ENCODE data around the gene CRYGN. TPM values are rescaled to one million over a fixed set of nuclear protein-coding genes. Genes with fewer than 3 reads are reported as not detected.

CRYGN gene
- total RNA-seq, 4 donors from 2014 or later: not detected

GRCh38 chr7:151408839-151409666 is 30.9 kb downstream of the CRYGN start:
- Histone ChIP-seq H3K9me3 (no peaks in the 10 kb centered on the region), H3K4me1 (peaks cover 0 to 19% (median 18%) of the 10 kb centered on the region in 4 donors), H3K27me3 (peaks cover 0 to 25% of the 10 kb centered on the region in 2 donors), H3K36me3 (no peaks in the 10 kb centered on the region), H3K4me3 (peak overlapping the region; percentile 40 to 56 (median 46)), H3K27ac (peak overlapping the region; percentile 58 to 78 (median 67))
- TF ChIP-seq POLR2A (IDR thresholded peaks at IDR 0.05): no peak
- TF ChIP-seq CTCF (IDR thresholded peaks at IDR 0.05): no peak
- peak; percentile 47 to 83 (median 55) for DNase-seq

DNA sequence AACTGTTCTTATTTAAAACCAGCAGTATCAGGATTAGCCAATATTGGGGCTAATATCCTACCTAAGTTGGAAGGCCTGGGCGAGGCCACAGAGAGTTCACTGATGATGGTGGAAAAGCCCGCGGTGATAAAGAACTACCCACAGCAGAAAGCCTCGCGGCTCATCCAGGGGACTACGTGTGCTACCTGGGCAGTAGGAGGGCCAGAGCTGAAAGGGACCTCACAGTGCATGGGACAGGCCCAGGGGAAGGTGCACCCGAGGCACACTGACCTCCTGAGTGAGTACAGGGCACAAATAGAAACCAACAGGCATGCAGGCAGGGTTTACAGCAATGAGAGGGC is 31.5 kb downstream of the CRYGN start:
- peak overlapping the region in 1 of 4 donors; percentile 49 for H3K4me3 ChIP-seq
- H3K27me3 ChIP-seq: peaks cover 0 to 25% of the 10 kb centered on the region in 2 donors
- H3K27ac ChIP-seq: peak overlapping the region in 3 of 4 donors; percentile 53 to 78 (median 58)
- no peaks in the 10 kb centered on the region for H3K36me3 ChIP-seq
- no peaks in the 10 kb centered on the region for H3K9me3 ChIP-seq
- TF ChIP-seq POLR2A (IDR thresholded peaks at IDR 0.05) (no peak), CTCF (IDR thresholded peaks at IDR 0.05) (no peak)
- no peak for DNase-seq
- H3K4me1 ChIP-seq: peaks cover 0 to 19% (median 18%) of the 10 kb centered on the region in 4 donors

DNA sequence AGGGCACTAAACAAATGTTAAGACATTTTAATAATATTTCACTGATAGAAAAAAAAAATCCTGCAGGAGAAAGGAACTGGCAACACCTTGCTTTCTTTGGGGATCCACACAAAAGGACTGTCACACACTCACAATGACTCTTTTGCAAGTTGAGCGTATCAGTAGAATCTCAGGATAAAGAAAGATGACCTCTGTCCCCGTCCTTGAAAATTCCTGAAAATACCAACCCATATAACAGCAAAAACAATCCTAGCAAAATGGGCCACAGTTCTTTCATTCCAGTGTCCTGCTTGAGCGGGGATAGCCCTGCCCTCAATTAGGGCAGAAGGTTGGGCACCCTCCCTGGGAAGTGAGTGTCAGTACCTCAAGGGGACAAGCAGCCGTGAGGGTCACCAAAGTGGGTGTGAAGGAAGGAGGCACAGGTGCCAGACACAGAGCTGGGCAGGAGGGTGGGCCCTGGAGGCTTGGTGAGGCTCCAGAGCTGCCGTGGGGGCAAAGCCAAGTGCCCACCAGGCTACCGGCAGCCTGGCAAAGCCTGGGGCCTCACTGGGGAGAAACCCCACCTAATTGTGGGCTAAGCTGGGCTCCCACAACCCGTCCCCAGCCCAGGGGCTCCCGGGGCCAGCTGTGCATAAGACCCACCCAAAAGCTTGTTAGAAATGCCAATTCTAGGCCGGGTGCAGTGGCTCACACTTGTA is 32.9 kb downstream of the CRYGN start:
- Histone ChIP-seq H3K27ac (no peak overlapping the region), H3K36me3 (no peaks in the 10 kb centered on the region), H3K4me3 (no peak overlapping the region), H3K27me3 (peaks cover 0 to 25% of the 10 kb centered on the region in 2 donors), H3K9me3 (no peaks in the 10 kb centered on the region), H3K4me1 (peaks cover 0 to 19% (median 18%) of the 10 kb centered on the region in 4 donors)
- peak in 1 of 3 donors; percentile 25 for DNase-seq
- TF ChIP-seq POLR2A (IDR thresholded peaks at IDR 0.05) (no peak), CTCF (IDR thresholded peaks at IDR 0.05) (no peak)

- H3K4me3 ChIP-seq: no peak overlapping the region
- peak in 1 of 3 donors; percentile 42 for DNase-seq
- H3K36me3 ChIP-seq: no peaks in the 10 kb centered on the region
- H3K27ac ChIP-seq: no peak overlapping the region
- H3K4me1 ChIP-seq: peaks cover 0 to 19% (median 18%) of the 10 kb centered on the region in 4 donors
- no peak for TF ChIP-seq CTCF (IDR thresholded peaks at IDR 0.05)
- TF ChIP-seq POLR2A (IDR thresholded peaks at IDR 0.05): no peak
- H3K27me3 ChIP-seq: peaks cover 0 to 25% of the 10 kb centered on the region in 2 donors
- no peaks in the 10 kb centered on the region for H3K9me3 ChIP-seq
These were observed 33.7 kb downstream of the CRYGN start for GRCh38 chr7:151406051-151406875.

GRCh38 chr7:151405588-151405987 is 34.4 kb downstream of the CRYGN start:
- TF ChIP-seq CTCF (IDR thresholded peaks at IDR 0.05) (no peak), POLR2A (IDR thresholded peaks at IDR 0.05) (no peak)
- Histone ChIP-seq H3K27ac (no peak overlapping the region), H3K36me3 (no peaks in the 10 kb centered on the region), H3K9me3 (no peaks in the 10 kb centered on the region), H3K4me1 (peaks cover 0 to 18% (median 16%) of the 10 kb centered on the region in 4 donors), H3K4me3 (no peak overlapping the region), H3K27me3 (peaks cover 0 to 18% of the 10 kb centered on the region in 2 donors)
- no peak for DNase-seq
